ENCODE results near the gene ATXN1. TPM values are rescaled to one million over a fixed set of nuclear protein-coding genes. Genes with fewer than 3 reads are reported as not detected.

The ATXN1 gene
- total RNA-seq, 1 donor: 48.5 TPM

GRCh38 chr6:16432075-16433032 lies 328.9 kb downstream of the ATXN1 start:
- no peak overlapping the region for H2AFZ ChIP-seq (ENCODE audit: low read length)
- no peak overlapping the region for H3K4me3 ChIP-seq (ENCODE audit: insufficient read depth, low read length)
- no peak overlapping the region for H3K27ac ChIP-seq (ENCODE audit: low read depth, low read length)
- H3K4me2 ChIP-seq (ENCODE audit: insufficient read depth, low read length): no peak overlapping the region
- no peaks in the 10 kb centered on the region for H4K20me1 ChIP-seq (ENCODE audit: insufficient read depth, low read length)
- H3K79me2 ChIP-seq (ENCODE audit: insufficient read depth, low read length): no peaks in the 10 kb centered on the region
- peaks cover 4% of the 10 kb centered on the region for H3K4me1 ChIP-seq (ENCODE audit: insufficient read depth, low read length)
- no peaks in the 10 kb centered on the region for H3K9me3 ChIP-seq (ENCODE audit: low read depth, low read length)
- H3K36me3 ChIP-seq (ENCODE audit: insufficient read depth, low read length): no peaks in the 10 kb centered on the region
- H3K27me3 ChIP-seq (ENCODE audit: insufficient read depth, low read length): no peaks in the 10 kb centered on the region
- DNase-seq (ENCODE audit: insufficient read length, low spot score, missing footprints): peak; percentile 75
- no peak for TF ChIP-seq CTCF (IDR thresholded peaks at IDR 0.05; ENCODE audit: extremely low read depth, low read depth, low read length)

- Histone ChIP-seq H3K4me1 (ENCODE audit: insufficient read depth, low read length) (peaks cover 4% of the 10 kb centered on the region), H3K27ac (ENCODE audit: low read depth, low read length) (no peak overlapping the region), H3K9me3 (ENCODE audit: low read depth, low read length) (no peaks in the 10 kb centered on the region), H3K36me3 (ENCODE audit: insufficient read depth, low read length) (no peaks in the 10 kb centered on the region), H4K20me1 (ENCODE audit: insufficient read depth, low read length) (no peaks in the 10 kb centered on the region), H3K4me3 (ENCODE audit: insufficient read depth, low read length) (no peak overlapping the region), H3K79me2 (ENCODE audit: insufficient read depth, low read length) (no peaks in the 10 kb centered on the region), H3K27me3 (ENCODE audit: insufficient read depth, low read length) (no peaks in the 10 kb centered on the region), H2AFZ (ENCODE audit: low read length) (no peak overlapping the region), H3K4me2 (ENCODE audit: insufficient read depth, low read length) (no peak overlapping the region)
- no peak for DNase-seq (ENCODE audit: insufficient read length, low spot score, missing footprints)
- no peak for TF ChIP-seq CTCF (IDR thresholded peaks at IDR 0.05; ENCODE audit: extremely low read depth, low read depth, low read length)
Measured at GRCh38 chr6:16431106-16431505, 330.2 kb downstream of the ATXN1 start.

- TF ChIP-seq CTCF (IDR thresholded peaks at IDR 0.05; ENCODE audit: extremely low read depth, low read depth, low read length): no peak
- Histone ChIP-seq H3K9me3 (ENCODE audit: low read depth, low read length) (no peaks in the 10 kb centered on the region), H2AFZ (ENCODE audit: low read length) (no peak overlapping the region), H3K27me3 (ENCODE audit: insufficient read depth, low read length) (no peaks in the 10 kb centered on the region), H3K79me2 (ENCODE audit: insufficient read depth, low read length) (no peaks in the 10 kb centered on the region), H3K4me2 (ENCODE audit: insufficient read depth, low read length) (no peak overlapping the region), H3K36me3 (ENCODE audit: insufficient read depth, low read length) (no peaks in the 10 kb centered on the region), H4K20me1 (ENCODE audit: insufficient read depth, low read length) (no peaks in the 10 kb centered on the region), H3K27ac (ENCODE audit: low read depth, low read length) (no peak overlapping the region), H3K4me1 (ENCODE audit: insufficient read depth, low read length) (peaks cover 4% of the 10 kb centered on the region), H3K4me3 (ENCODE audit: insufficient read depth, low read length) (no peak overlapping the region)
- DNase-seq (ENCODE audit: insufficient read length, low spot score, missing footprints): peak; percentile 77
Measured at GRCh38 chr6:16430391-16431089, 330.7 kb downstream of the ATXN1 start.

GRCh38 chr6:16429669-16430068 lies 331.6 kb downstream of the ATXN1 start:
- Histone ChIP-seq H3K27me3 (ENCODE audit: insufficient read depth, low read length) (no peaks in the 10 kb centered on the region), H3K4me2 (ENCODE audit: insufficient read depth, low read length) (no peak overlapping the region), H3K36me3 (ENCODE audit: insufficient read depth, low read length) (no peaks in the 10 kb centered on the region), H3K27ac (ENCODE audit: low read depth, low read length) (no peak overlapping the region), H4K20me1 (ENCODE audit: insufficient read depth, low read length) (no peaks in the 10 kb centered on the region), H2AFZ (ENCODE audit: low read length) (no peak overlapping the region), H3K79me2 (ENCODE audit: insufficient read depth, low read length) (no peaks in the 10 kb centered on the region), H3K4me3 (ENCODE audit: insufficient read depth, low read length) (no peak overlapping the region), H3K4me1 (ENCODE audit: insufficient read depth, low read length) (peaks cover 4% of the 10 kb centered on the region), H3K9me3 (ENCODE audit: low read depth, low read length) (no peaks in the 10 kb centered on the region)
- TF ChIP-seq CTCF (IDR thresholded peaks at IDR 0.05; ENCODE audit: extremely low read depth, low read depth, low read length): no peak
- no peak for DNase-seq (ENCODE audit: insufficient read length, low spot score, missing footprints)
